ENCODE measurements around the gene SECTM1.

The SECTM1 gene

DNA sequence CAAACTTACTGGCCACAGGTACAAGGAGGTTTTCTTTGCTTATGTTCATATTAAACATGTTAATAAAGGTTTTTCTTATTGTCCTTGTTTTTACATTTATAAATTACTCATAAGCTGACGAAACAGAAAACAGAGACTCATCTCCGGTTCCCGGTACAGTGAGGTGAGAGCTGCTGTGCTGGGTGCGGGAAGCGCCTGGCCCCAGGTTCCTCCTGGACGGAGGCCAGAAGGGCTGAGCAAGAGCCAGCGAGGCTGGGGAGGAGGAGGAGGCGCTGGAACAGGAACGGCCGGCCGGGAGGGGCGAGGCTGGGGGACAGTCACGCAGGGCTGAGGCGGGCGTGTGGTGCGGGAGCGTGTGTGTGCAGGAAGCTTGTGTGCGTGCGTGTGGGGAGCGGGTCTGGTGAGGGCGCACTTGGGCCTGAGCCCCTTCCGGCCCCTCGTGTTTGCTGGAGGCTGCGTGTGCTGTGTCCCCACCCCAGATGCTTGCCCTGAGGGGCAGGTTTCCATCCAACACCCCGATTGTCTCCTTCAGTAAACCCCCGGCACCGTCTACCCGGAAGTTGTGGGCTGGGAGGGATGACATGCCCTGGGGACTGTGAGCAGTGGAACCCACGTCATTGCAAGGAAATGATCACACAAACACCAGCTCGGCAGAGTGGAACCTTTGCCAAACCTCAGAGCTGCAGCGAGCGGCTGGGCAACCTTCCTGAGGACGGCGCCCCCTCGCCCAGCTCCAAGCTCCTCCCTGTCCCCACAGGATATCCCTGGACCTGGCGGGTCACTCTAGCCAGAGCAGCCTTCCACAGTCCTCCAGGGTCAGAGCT, 35.6 kb downstream of the SECTM1 start:
- DNase-seq: peak; percentile 93

DNA sequence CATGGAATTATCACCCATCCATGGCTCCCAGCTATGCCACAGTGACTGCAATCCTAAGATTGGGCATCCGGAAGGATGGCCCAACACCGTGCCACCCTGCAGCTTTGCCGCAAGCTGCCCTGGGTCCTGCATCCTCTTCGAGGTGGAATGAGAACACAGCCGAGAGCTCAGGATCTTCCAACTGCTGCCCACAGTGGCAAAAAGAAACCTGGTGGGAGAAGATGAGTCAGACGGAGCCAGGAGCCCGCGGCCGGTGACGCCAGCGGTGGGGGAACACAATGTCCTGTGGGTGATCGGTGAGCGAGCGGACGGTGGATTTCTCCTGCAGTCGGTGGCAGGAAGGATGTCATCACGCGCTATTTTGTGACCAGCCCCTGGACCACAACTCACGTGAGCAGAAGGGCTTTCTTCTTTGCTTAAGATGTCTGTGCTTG, 36.3 kb downstream of the SECTM1 start:
- DNase-seq: peak; percentile 77

DNA sequence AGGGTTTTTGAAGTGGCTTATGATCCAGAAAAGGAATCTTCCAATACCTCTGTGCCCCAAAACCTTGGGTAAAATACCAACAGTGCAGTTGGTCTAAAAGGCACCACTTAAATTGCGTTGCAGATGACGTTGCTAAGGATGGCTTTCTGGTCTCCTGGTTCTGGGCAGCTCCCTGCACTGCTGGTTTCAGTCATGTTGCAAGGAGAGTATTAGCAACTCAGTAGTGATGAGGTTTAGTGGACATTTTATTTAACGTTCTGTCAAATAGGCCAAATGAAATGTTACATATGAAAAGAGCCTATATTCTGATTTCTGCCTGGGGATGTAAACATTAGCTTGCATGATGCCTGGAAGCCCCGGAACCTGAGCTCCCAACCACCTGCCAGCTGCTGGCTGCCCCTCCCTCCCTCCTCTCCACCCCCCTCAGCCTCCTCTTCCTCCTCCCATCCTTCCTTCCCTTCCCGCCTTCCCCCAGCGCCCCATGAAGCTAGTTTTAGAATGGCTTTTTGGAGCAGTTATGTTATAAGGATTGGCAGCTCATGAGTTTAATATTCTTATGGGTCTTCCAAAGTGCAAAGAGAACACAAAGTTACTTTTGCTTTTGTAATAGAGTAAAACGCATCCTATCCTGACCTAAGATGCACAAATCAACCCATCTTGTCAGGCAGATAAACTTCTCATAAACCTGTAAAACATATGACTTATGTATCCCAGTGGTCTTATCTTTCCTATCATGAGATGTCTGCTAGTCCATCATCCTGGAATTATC, 36.9 kb downstream of the SECTM1 start:
- DNase-seq: no peak

DNA sequence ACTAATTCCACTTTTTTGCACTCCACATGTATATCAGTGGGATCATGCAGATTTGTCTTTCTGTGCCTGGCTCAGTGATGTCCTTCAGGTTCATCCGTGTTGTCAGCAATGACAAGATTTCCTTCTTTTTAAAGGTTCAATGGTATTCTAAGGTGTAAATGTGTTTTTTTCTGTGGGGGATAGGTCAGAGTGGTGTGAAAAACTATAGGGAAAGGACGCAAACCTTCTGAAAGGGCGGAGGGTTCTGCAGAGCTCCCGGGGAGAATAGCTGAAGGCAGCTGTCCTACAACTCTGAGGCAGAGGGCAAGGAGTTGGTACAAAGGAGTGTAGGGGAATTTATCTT, 38.1 kb downstream of the SECTM1 start:
- DNase-seq: no peak

DNA sequence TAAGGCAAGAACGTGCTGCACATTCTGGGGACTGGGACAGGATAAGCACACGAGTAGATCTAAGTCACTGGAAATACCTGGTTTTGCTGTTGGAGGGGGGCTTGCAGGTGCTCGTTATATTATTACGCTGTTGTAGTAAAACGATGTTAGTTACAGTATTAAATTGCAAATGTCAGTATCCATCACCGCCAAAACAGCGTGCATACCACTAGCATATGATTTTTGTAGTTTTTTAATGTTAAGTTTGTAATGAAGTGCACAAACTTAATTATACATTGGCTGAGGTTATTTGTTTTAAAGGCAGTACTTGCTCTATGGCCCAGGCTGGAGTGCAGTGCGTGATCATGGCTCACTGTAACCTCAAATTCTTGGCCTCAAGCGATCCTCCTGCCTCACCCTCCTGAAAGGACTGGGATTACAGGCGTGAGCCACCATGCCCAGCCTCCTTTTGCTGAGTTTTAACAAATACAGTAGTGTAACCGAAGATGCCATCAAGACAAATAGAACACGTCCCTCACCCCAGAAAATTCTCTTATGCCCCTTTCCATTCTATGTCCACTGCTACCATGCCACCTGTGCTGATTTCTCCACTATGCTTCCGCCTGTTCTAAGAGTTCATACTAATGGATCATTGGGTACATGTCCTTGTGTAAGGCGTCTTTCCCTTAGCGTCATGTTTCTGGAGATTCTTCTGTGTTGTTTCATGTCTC, 39.3 kb downstream of the SECTM1 start:
- no peak for DNase-seq

DNA sequence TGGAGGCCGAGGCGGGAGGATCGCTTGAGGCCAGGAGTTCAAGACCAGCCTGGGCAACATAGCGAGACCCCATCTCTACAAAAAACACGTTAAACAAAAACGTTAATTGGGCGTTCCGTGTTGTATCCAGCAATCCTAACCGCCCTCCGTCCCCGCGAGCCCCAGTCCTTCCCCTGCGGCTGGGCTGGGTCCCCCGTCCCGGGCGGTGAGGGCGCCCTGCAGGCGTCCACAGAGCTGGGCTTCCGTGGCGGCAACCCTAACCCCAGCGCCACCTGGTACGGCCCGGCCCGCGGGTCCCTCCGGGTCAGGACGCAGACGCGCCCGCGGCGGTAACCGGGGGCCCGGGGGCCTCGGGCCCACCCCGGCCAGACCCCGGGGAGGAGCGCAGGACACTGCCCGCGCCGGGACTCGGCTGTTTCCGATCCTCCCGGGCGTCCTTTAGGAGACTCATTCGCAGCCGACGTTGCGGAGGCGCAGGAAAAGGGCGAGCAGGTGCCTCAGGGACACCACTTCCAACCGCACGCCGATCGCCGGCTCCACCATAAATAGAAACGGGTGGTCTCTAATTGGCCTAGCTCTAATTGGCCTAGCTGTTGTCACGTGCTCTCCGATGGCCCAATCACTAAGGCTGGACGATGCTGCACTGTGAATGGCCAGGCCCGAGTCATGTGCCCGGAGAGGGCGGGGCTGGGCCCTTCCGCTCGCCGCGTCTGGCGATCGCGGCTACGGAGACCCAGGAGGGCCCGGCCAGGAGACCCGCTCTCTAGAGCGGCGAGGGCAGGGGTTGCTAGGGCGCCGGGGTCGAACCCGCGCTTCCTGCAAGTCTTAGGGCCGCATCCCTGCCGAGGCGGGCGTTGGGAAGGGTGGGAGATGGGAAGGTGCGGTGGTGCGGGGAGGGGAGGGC, 41.1 kb downstream of the SECTM1 start:
- peak; percentile 100 for DNase-seq

DNA sequence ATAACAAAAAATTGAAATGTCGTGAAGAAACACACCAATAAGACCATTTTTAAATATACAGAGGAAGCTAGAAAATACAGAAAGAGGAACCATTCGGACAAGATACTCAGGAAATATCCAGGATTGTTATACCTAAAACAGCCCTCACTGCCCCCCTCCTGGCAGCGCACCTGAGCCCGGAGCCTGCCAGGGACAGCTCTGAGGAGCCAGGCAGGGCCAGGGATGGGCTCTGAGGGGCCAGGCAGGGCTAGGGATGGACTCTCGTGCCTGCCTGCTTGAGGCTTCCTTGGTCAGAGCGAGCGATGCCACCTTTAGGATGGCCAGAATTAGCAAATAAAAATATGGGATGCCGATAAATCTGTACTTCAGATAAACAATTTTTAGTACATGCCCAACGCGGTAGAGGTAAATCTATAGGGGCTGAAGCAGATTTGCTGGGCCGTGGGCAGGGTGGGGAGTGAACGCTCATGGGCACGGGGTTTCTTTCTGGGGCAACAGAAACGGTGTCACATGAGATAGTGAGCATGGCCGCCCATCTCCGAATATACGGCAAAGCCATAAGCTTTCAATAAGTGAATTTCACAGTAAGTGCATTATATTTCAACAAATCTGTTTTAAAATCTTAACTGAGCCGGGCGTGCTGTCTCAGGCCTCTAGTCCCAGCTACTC, 41.9 kb downstream of the SECTM1 start:
- no peak for DNase-seq

DNA sequence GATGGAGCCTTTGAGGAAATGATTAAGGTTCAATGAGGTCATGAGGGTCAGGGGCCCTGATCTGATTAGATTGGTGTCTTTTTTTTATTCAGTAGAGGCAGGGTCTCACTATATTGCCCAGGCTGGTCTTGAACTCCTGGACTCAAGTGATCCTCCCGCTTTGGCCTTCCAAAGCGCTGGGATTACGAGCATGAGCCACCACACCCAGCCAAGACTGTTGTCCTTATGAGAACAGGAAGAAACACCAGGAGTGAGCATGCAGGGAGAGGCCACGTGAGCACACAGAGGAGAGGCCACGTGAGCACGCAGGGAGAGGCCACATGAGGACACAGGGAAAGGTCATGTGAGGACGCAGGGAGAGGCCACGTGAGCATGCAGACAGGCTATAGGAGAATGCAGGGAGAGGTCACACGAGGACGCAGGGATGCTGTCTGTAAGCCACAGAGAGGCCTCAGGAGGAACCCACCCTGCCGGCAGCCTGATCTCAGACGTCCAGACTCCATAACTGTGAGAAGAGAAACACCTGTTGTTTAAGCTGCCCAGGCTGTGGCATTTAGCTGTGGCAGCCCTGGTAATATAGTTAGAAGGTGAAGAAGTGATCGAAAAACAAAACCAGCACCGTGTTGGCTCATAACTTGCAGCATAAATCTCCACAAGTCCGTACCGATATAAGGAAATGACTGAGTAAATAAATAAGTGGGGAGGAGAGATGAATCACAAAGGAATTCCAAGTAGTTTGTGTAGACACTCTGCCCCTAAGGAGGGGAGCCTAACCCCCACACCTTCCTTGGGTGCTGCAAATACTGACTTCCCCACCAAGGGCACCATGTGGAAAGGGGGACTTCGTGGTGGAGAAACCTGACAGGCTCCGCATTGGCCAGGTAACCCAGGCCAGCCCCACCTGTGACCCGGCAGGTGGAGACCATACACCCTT, 45.4 kb downstream of the SECTM1 start:
- DNase-seq: peak; percentile 63

DNA sequence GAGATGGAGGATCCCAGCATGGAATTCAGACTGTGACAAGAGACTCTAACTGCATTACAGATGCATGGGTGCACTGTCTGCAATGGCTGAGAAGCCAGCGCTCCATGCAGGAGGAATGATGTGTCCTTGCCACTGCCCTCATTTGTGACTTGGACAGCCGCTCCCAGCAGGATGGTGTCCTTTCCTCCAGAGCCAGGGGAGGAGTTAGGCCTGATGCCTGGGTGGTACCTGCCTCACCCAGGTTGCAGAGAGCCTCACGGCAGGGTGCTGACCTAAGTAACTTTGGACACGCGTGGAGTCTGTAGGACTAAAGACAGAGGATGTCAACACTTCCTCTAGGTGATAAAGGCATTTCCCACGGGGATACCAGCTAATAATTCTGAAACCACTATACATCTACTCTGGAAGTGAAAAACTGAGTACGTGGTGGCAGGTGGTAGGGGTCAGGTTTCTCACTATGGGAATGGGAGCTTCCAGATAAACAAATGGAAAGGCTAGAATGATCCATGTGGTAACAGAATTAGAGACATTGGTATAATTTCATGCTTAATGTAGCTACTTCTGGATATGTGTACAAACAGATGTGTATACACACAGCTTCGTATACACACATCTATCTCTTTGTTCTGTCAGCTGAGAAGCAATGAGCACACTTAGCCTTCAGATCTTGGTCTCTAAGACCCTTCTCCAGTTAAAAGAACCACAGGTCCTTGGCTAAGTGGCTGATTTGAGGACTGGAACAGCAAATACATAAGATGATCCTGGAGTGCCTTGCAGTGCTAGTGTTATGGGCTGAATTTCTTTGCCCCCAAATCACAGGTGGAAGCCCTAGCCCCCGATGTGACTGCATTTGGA, 46.3 kb downstream of the SECTM1 start:
- no peak for DNase-seq

DNA sequence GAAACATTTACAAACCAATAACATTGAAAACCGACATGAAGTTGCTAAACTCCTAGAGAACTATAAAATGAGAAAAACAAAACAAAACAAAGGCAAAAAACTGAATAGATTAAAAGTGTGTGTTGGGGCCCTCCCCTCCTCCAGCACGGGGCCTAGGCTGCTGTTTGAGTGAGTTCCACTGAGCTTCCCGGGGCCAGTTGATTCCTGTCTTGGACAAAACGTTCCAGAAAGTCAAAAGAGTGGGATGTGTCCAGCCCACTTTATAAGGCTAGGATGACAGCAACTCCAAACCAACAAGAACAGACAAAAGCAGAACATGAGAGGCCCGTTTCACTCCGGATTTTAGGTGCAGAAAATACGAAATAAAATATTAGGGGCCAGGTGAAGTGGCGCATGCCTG, 48.4 kb downstream of the SECTM1 start:
- DNase-seq: no peak

DNA sequence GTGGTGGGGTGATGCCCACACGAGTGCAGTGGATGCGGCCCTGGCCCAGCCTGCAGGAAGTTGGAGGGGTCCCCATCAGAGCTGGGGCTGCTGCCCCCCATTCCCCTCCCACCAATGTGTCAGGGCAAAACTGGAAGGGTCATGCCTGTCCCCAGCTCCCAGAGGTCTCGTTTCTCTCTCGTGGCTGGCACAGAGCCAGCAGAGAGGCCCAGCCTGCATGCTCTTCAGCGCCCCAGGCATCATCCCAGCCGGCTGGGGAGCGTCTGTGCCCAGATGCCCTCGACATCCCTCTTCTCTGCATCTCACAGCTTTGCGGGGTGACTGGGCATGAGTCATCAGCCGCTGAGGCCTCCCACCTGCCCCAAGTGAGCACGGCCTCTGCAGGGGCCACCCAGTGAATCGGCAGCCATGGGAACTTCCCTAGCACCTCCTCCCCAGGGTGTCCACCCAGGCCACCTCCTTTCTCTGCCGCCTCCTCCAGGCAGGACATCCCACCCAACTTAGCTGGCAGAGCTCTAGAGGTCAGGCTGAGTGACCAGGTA, 50.3 kb downstream of the SECTM1 start:
- peak; percentile 62 for DNase-seq

DNA sequence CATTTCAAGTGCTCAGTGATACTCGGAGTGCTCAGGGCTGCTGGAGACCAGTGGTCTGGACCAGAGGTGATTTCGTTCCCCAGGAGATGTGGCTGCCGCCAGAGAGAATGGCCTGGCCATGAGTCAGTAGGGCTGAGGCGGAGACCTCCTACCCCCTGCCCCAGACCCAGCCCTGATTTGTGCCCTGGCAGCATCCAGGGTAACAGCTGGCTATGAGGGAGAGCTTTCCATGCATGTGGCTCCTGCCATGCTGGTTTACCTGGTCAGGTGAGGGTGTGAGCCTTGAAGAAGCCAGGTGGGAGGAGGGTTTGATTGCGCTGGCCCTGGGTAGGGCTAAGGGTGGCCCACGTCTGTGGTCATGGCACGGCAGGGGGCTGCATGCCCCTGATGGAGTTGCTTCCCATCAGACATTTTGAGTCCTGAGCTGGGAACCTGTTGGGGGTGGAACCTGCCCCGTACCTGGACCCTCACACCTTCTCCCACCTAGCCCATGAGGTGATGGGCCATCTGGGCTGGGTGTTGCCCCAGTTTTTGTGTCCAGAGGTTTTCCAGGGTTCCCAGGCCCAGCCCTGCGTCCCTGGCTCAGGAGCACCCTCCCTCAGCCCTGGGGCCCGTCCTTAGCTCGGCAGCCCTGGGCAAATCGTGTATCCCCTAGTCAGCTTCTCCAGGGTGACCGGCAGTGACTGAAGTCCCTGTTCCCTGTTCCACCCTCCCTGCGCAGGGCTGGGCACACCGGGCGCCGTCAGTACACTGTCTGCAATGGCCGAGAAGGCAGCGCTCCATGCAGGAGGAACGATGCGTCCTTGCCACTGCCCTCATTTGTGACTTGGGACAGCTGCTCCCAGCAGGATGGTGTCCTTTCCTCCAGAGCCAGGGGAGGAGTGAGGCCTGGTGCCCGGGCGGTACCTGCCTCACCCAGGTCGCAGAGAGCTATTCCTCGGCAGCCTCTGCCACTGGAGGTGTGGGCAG, 51.0 kb downstream of the SECTM1 start:
- DNase-seq: no peak

DNA sequence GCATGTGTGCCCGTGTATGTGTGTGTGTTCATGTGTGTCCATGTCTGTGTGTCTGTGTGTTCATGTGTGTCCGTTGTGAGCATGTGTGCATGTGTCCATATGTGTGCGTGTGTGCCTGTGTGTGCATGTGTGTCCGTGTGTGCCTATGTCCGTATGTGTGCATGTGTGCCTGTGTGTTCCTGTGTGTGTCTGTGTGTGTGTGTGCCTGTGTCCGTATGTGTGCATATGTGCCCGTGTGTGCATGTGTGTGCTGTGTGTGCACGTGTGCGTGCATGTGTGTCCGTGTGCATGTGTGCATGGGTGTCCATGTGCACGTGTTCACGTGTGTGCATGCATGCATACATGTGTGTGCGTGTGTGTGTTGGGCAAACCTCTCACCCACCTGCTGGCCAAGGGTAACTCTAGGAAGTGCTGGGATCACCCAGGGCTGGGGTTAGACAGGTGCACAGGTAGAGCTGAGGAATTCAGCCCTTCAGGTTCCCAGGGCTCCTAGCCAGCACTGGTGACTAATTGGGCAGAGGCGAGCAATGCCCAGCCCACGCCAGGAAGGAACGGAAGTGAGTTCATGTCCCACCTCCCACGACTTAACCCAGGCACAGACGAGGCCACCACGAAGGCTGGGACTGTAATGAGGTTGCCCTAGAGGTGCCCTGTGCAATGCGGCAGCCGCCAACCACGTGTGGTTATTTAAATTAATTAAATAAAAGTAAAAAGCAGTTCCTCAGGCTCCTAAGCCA, 51.9 kb downstream of the SECTM1 start:
- DNase-seq: no peak

DNA sequence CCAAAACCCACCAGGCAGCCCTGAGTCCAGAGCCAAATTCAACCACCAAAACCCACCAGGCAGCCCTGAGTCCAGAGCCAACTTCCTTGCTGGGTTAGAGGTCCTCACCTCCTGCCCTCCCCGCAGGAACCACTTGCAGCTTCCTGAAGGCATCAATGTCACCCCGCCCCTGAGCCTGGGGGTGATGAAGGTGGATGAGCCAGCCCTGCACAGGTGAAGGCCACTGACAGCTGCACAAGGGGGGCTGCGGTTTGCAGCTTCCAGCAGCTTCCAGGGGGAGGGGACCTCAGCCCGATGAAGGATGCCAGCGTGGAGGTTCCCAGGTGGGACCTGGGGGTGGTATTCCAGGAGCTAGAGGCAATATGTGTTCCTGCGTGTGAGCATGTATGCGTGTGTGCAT, 52.5 kb downstream of the SECTM1 start:
- no peak for DNase-seq

DNA sequence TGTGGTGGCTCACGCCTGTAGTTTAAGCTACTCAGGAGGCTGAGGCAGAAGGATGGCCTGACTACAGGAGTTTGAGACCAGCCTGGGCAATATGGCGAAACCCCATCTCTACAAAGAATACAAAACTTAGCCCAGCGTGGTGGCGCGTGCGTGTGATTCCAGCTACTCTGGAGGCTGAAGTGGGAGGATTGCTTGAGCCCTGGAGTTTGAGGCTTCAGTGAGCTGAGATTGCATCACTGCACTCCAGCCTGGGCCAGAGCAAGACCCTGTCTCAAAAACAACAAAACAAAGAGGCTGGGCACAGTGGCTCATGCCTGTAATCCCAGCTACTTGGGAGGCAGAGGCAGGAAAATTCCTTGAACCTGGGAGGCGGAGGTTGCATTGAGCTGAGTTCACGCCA, 53.0 kb downstream of the SECTM1 start:
- no peak for DNase-seq

DNA sequence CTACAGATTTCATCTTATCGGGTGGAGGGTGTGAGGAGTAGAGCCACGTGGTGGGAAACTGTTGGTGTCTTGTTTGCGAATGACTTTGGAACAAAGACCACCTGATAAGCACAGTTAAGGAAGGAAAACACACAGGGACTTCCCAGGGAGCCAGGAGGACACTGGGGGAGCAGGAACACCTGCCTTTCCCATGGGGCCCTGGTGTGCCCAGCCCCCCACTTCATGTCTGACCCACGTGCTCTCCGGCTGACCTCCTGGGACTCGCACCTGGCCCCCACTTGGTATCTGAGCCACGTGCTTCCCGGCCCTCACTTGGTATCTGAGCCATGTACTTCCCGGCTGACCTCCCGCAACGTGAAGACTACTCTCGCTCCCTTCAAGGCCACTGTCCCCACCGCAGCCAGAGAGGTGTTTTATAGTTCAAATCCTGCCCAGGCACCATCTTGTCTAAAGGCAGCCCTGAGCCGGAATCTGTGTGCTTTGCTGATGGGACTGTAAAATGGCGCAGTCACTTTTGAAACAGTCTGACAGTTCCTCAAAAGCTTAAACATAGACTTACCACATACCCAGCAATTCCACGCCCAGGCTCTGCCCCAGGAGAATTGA, 54.7 kb downstream of the SECTM1 start:
- no peak for DNase-seq

DNA sequence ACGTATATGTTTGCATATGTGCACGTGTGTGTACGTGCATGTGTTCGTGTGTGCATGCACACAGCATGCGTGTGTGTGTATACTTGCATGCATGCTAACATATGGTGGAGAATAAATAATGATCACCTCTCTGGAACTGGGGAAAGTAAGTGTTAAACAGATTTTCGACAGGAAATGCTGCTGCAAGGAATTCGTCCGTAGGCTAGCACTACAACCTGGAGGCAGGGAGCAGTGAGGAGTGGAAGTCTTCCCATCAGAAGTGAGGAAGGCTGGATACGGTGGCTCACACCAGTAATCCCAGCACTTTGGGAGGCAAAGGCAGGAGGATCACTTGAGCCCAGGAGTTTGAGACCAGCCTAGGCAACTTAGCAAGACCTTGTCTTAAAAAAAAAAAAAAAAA, 55.3 kb downstream of the SECTM1 start:
- no peak for DNase-seq

Data from hematopoietic multipotent progenitor cell treated with erythropoietin and hydrocortisone succinate and interleukin-3 and kit ligand, for 6 days (in vitro differentiated cells).